AG04450 (cell line): ENCODE measurements around the gene ANXA7. TPM values are rescaled to one million over a fixed set of nuclear protein-coding genes. Genes with fewer than 3 reads are reported as not detected.
"Not testable (repeated sequence)": the region's sequence is repeated elsewhere in the genome, so short reads cannot be mapped to it uniquely, and the experiment has no call there.

ENCODE experiments used
- CTCF ChIA-PET: fragments of 300-600, 350-600 bp; formaldehyde crosslinking; extraction: SDS; loops from one replicate; lab custom pipeline; 2022; ENCODE audit warnings: antibody characterized with exemption, inconsistent platforms; lab: Charles Lee
- POLR2A ChIA-PET: fragments of 350-600 bp; formaldehyde crosslinking; extraction: SDS; loops from one replicate; lab custom pipeline; 2021; ENCODE audit warnings: antibody characterized with exemption, inconsistent platforms; lab: Yijun Ruan, JAX
- DNase-seq: peaks from one replicate; pipeline ENCODE4 v3.0.0-alpha.2; 2011; ENCODE audit warnings: low read depth, low spot score
- H3K27ac ChIP-seq: one replicate; pipeline ENCODE4 v1.5.1; 2012; ENCODE audit warnings: low read depth, low read length, control low read depth
- H3K27me3 ChIP-seq: one replicate; pipeline ENCODE4 v1.6.0; 2012; ENCODE audit warnings: low read length; ENCODE audit not compliant: control insufficient read depth, insufficient read depth
- H3K4me3 ChIP-seq: 2 replicates; pipeline ENCODE4 v1.5.1; 2011; ENCODE audit warnings: mild to moderate bottlenecking, low read depth, low read length, control low read depth
- H3K9me3 ChIP-seq: 2 replicates; pipeline ENCODE4 v1.5.1; 2012; ENCODE audit warnings: low read length; ENCODE audit not compliant: control insufficient read depth, insufficient read depth
- polyA plus RNA-seq: library from polyadenylated mRNA; depleted of rRNA; stranded (reverse); fragments of >200 nt; gene quantifications from 2 replicates; pipeline ENCODE4 v1.2.3, GENCODE V29; 2011; rRNA removed
- small RNA-seq: library from RNA; depleted of rRNA; stranded (forward); fragments of <200 nt; gene quantifications from one replicate; pipeline ENCODE3, GENCODE V24; 2012; ENCODE audit warnings: low read depth; ENCODE audit not compliant: insufficient read length
- TF ChIP-seq, protein P1 (sequence below): IDR thresholded peaks from 2 replicates; pipeline ENCODE4 v1.5.1; 2011; ENCODE audit warnings: low read depth, low read length, control low read depth, inconsistent platforms

ANXA7 gene
- polyA plus RNA-seq, 1 experiment = 117 TPM

DNA sequence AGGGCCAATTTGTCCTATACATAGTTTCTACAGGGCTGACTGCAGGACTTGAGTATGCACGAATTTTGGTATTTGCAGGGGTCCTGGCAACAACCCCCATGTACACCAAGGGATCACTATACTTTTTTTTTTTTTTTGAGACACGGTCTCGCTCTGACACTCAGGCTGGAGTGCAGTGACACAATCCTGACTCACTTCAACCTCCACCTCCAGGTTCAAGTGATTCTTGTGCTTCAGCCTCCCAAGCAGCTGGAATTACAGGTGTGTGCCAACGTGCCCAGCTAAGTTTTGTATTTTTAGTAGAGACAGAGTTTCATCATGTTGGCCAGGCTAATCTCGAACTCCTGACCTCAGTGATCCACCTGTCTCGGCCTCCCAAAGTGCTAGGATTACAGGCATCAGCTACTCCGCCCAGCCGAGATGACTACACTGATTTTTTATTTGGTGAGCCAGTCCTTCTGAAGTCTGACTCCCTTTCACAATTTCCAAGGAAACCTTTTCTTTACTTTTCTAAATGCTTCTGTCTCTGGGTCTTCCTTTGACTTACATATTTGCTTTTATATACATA lies 75.0 kb downstream of the ANXA7 start:
- ChIA-PET CTCF (no interaction called here), POLR2A (no interaction called here)
- no peak overlapping the region for H3K4me3 ChIP-seq
- peaks cover 10% of the 10 kb centered on the region; the same call in 1 of the 2 replicates for H3K9me3 ChIP-seq
- TF ChIP-seq, protein P1, sequence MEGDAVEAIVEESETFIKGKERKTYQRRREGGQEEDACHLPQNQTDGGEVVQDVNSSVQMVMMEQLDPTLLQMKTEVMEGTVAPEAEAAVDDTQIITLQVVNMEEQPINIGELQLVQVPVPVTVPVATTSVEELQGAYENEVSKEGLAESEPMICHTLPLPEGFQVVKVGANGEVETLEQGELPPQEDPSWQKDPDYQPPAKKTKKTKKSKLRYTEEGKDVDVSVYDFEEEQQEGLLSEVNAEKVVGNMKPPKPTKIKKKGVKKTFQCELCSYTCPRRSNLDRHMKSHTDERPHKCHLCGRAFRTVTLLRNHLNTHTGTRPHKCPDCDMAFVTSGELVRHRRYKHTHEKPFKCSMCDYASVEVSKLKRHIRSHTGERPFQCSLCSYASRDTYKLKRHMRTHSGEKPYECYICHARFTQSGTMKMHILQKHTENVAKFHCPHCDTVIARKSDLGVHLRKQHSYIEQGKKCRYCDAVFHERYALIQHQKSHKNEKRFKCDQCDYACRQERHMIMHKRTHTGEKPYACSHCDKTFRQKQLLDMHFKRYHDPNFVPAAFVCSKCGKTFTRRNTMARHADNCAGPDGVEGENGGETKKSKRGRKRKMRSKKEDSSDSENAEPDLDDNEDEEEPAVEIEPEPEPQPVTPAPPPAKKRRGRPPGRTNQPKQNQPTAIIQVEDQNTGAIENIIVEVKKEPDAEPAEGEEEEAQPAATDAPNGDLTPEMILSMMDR = no peak
- no peak overlapping the region for H3K27ac ChIP-seq
- DNase-seq = no peak
- H3K27me3 ChIP-seq = no peaks in the 10 kb centered on the region

DNA sequence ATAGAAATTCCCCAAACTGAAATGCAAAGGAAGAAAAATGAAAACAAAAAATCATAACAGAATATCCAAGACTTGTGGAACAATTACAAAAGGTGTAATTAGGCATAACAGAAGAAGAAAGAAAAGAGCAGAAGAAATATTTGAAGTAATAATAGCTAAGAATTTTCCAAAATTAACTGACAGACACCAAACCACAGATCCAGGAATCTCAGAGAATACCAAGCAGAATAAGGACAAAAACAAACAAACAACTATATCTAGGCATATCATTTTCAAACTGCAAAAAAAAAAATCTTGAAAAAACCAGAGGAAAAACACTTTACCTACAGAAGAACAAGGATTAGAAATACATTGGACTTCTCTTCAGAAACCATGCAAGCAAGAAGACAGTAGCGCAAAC lies 80.7 kb downstream of the ANXA7 start:
- ChIA-PET CTCF (no interaction called here), POLR2A (no interaction called here)
- no peak overlapping the region for H3K4me3 ChIP-seq
- no peak overlapping the region for H3K27ac ChIP-seq
- H3K9me3 ChIP-seq = no peaks in the 10 kb centered on the region
- no peak for DNase-seq
- peaks cover 12% of the 10 kb centered on the region for H3K27me3 ChIP-seq
- TF ChIP-seq, protein P1 = no peak

DNA sequence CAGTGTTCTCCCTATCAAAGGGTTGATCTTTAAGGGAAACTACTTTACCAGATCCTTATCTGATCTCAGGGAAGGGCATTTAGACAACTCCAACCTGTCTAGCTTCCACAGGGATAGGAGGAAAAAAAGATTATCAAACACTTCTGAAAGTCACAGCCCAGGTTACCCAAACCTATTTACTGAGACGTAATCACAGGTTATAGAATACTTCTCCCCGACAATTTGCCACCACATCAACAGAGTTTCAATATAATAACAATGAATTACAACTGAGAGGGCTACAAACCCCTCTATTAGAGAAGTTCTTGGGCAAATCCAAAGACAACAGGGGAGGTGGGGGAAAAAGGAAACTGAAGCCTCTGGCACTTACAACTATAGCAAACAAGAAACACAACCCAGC lies 81.5 kb downstream of the ANXA7 start:
- Histone ChIP-seq H3K4me3 (no peak overlapping the region), H3K27ac (no peak overlapping the region), H3K27me3 (peaks cover 12% of the 10 kb centered on the region), H3K9me3 (no peaks in the 10 kb centered on the region)
- DNase-seq = no peak
- TF ChIP-seq, protein P1 = no peak
- CTCF ChIA-PET = no interaction called here
- POLR2A ChIA-PET = no interaction called here

DNA sequence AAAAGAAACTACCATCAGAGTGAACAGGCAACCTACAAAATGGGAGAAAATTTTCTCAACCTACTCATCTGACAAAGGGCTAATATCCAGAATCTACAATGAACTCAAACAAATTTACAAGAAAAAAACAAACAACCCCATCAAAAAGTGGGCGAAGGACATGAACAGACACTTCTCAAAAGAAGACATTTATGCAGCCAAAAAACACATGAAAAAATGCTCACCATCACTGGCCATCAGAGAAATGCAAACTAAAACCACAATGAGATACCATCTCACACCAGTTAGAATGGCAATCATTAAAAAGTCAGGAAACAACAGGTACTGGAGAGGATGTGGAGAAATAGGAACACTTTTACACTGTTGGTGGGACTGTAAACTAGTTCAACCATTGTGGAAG lies 85.3 kb downstream of the ANXA7 start:
- H3K27me3 ChIP-seq = peaks cover 12% of the 10 kb centered on the region
- POLR2A ChIA-PET, H3K27ac ChIP-seq, H3K9me3 ChIP-seq, CTCF ChIA-PET, DNase-seq, H3K4me3 ChIP-seq: not testable (repeated sequence)

DNA sequence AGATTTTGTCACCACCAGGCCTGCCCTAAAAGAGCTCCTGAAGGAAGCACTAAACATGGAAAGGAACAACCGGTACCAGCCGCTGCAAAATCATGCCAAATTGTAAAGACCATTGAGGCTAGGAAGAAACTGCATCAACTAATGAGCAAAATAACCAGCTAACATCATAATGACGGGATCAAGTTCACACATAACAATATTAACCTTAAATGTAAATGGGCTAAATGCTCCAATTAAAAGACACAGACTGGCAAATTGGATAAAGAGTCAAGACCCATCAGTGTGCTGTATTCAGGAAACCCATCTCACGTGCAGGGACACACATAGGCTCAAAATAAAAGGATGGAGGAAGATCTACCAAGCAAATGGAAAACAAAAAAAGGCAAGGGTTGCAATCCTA lies 88.6 kb downstream of the ANXA7 start:
- POLR2A ChIA-PET = not testable (repeated sequence)

More for the DNA sequence above, 88.6 kb downstream of the ANXA7 start:
- H3K27me3 ChIP-seq, CTCF ChIA-PET, H3K4me3 ChIP-seq, H3K9me3 ChIP-seq, H3K27ac ChIP-seq, DNase-seq: not testable (repeated sequence)

Small RNAs within 50 kb of the gene (small RNA-seq; reads per million reads assigned to genes)
- gene RF00019 = not detected

Other genes starting within 250 kb of the ANXA7 start
- 36.1 and 43.9 TPM in 2 replicates for gene ECD, start 246.1 kb downstream of the ANXA7 start, polyA plus RNA-seq
- gene FAM149B1, start 245.9 kb downstream of the ANXA7 start, polyA plus RNA-seq = 35.8 and 42.9 TPM in 2 replicates
- gene DNAJC9, start 166.8 kb downstream of the ANXA7 start, polyA plus RNA-seq = 13.1 and 18.7 TPM in 2 replicates
- gene MRPS16, start 161.4 kb downstream of the ANXA7 start, polyA plus RNA-seq = 67.7 and 77.8 TPM in 2 replicates
- gene CFAP70, start 55.2 kb downstream of the ANXA7 start, polyA plus RNA-seq = 0.16 and 0.24 TPM in 2 replicates
- gene MSS51, start 19.5 kb upstream of the ANXA7 start, polyA plus RNA-seq = 1.2 and 1.4 TPM in 2 replicates
- gene PPP3CB, start 82.0 kb upstream of the ANXA7 start, polyA plus RNA-seq = 35.9 and 41.8 TPM in 2 replicates
- gene USP54, start 177.3 kb upstream of the ANXA7 start, polyA plus RNA-seq = 8.6 and 11.2 TPM in 2 replicates
- gene MYOZ1, start 227.4 kb upstream of the ANXA7 start, polyA plus RNA-seq = not detected in 2 replicates
- gene SYNPO2L, start 242.0 kb upstream of the ANXA7 start, polyA plus RNA-seq = 0.02 and 0.05 TPM in 2 replicates